IMR-90 (cell line): ENCODE measurements around the gene TAF7L. TPM values are rescaled to one million over a fixed set of nuclear protein-coding genes. Genes with fewer than 3 reads are reported as not detected.

Source experiments
- microRNA-seq, 2 experiments: library from miRNA; stranded (forward) in 1 of 2; unstranded in 1 of 2; fragments of 10-50 nt in 1 of 2; fragments of <30 nt in 1 of 2; gene quantifications in 1 of 2; microRNA quantifications in 1 of 2; one replicate each; pipeline versions ENCODE3 to v1.1.0; 2013 to 2020; ENCODE audit not compliant: insufficient read depth in 1 of 2, insufficient read length in 1 of 2, unreplicated experiment in 1 of 2
- polyA plus RNA-seq, 3 experiments: library from polyadenylated mRNA; depleted of rRNA; stranded (reverse); fragments of >200 nt; gene quantifications; 2 replicates each; pipeline ENCODE4 v1.2.3, GENCODE V29; 2012; ENCODE audit warnings: low replicate concordance in 1 of 3
- small RNA-seq, 5 experiments: library from RNA; depleted of rRNA; stranded (forward); fragments of <200 nt; gene quantifications; one replicate each; pipeline ENCODE3, GENCODE V24; 2012
- total RNA-seq: library from RNA; depleted of rRNA; stranded (reverse); fragments of >200 nt; gene quantifications from 2 replicates; pipeline ENCODE4 v1.2.3, GENCODE V29; 2012; rRNA removed

Gene TAF7L
- total and polyA plus RNA-seq, 2 of the 4 experiments (the other 2 are of a cell fraction) = 0.18 to 0.22 TPM

Small RNAs within 50 kb of the gene (microRNA-seq; reads per million reads assigned to microRNA genes)
- gene RNU6-934P (ENCODE audit: insufficient read depth, insufficient read length) = not detected

Small RNAs within 50 kb of the gene (small RNA-seq; reads per million reads assigned to genes)
- gene RNU6-934P = 0 reads per million in 5 experiments

Other genes with a start within 250 kb of the TAF7L start
- gene TRMT2B, start 239.2 kb downstream of the TAF7L start, total RNA-seq = 10.8 and 13.4 TPM in 2 replicates
- gene TRMT2B, start 239.2 kb downstream of the TAF7L start, polyA plus RNA-seq (2012; rRNA removed) = 6.5 and 7.7 TPM in 2 replicates
- 11.3 and 12.8 TPM in 2 replicates for gene TMEM35A, start 212.5 kb downstream of the TAF7L start, total RNA-seq
- 13.7 and 14.2 TPM in 2 replicates for gene TMEM35A, start 212.5 kb downstream of the TAF7L start, polyA plus RNA-seq (2012; rRNA removed)
- gene CENPI, start 193.1 kb downstream of the TAF7L start, total RNA-seq = 24.2 and 25.8 TPM in 2 replicates
- 4.8 and 5.5 TPM in 2 replicates for gene CENPI, start 193.1 kb downstream of the TAF7L start, polyA plus RNA-seq (2012; rRNA removed)
- gene DRP2, start 71.5 kb downstream of the TAF7L start, total RNA-seq = 6.9 and 7.0 TPM in 2 replicates
- 6.4 and 7.9 TPM in 2 replicates for gene DRP2, start 71.5 kb downstream of the TAF7L start, polyA plus RNA-seq (2012; rRNA removed)
- gene TIMM8A, start 57.4 kb upstream of the TAF7L start, total RNA-seq = 2.2 and 3.1 TPM in 2 replicates
- gene TIMM8A, start 57.4 kb upstream of the TAF7L start, polyA plus RNA-seq (2012; rRNA removed) = 10.3 and 11.6 TPM in 2 replicates
- gene BTK, start 94.9 kb upstream of the TAF7L start, total RNA-seq = not detected in 2 replicates
- gene BTK, start 94.9 kb upstream of the TAF7L start, polyA plus RNA-seq (2012; rRNA removed) = not detected in 2 replicates
- 677 and 1,679 TPM in 2 replicates for gene RPL36A, start 99.7 kb upstream of the TAF7L start, total RNA-seq
- 1,999 and 2,412 TPM in 2 replicates for gene RPL36A, start 99.7 kb upstream of the TAF7L start, polyA plus RNA-seq (2012; rRNA removed)
- gene GLA, start 116.6 kb upstream of the TAF7L start, total RNA-seq = 37.2 and 38.7 TPM in 2 replicates
- 26.4 and 27.9 TPM in 2 replicates for gene GLA, start 116.6 kb upstream of the TAF7L start, polyA plus RNA-seq (2012; rRNA removed)
- gene HNRNPH2, start 116.9 kb upstream of the TAF7L start, total RNA-seq = 54.3 and 95.3 TPM in 2 replicates
- 31.4 and 42.8 TPM in 2 replicates for gene HNRNPH2, start 116.9 kb upstream of the TAF7L start, polyA plus RNA-seq (2012; rRNA removed)
- gene ARMCX4, start 194.1 kb upstream of the TAF7L start, total RNA-seq = 2.3 and 3.1 TPM in 2 replicates
- 3.3 and 4.2 TPM in 2 replicates for gene ARMCX4, start 194.1 kb upstream of the TAF7L start, polyA plus RNA-seq (2012; rRNA removed)